Suprapubic skin (tissue), 4 donors: ENCODE results near the gene PRKCE. TPM values are rescaled to one million over a fixed set of nuclear protein-coding genes. Genes with fewer than 3 reads are reported as not detected.

ENCODE experiments used
- DNase-seq, 2 donors: peaks; one replicate each; pipeline ENCODE4 v3.0.0-alpha.2; 2019; ENCODE audit warnings: low spot score in 2 of 2
- H3K27ac ChIP-seq: fragments of 200-600 bp; sonication (generic); one replicate; pipeline ENCODE4 v1.5.1; 2019
- H3K27me3 ChIP-seq: fragments of 200-600 bp; sonication (generic); one replicate; pipeline ENCODE4 v1.5.1; 2019
- H3K36me3 ChIP-seq: fragments of 200-600 bp; sonication (generic); one replicate; pipeline ENCODE4 v1.5.1; 2019
- H3K4me1 ChIP-seq: fragments of 200-600 bp; sonication (generic); one replicate; pipeline ENCODE4 v1.5.1; 2019
- H3K4me3 ChIP-seq: fragments of 200-600 bp; sonication (generic); one replicate; pipeline ENCODE4 v1.5.1; 2019; ENCODE audit warnings: mild to moderate bottlenecking
- H3K9me3 ChIP-seq: fragments of 200-600 bp; sonication (generic); one replicate; pipeline ENCODE4 v1.5.1; 2019
- EP300 ChIP-seq: sonication (generic); formaldehyde crosslinking; IDR thresholded peaks from one replicate; pipeline ENCODE4 v1.6.1; 2017; ENCODE audit warnings: antibody characterized with exemption
- POLR2A ChIP-seq, 2 donors: fragments of 450-650 bp; IDR thresholded peaks; one replicate each; pipeline ENCODE4 v1.6.1; 2017; ENCODE audit warnings: antibody characterized with exemption in 2 of 2, mild to moderate bottlenecking in 2 of 2, moderate library complexity in 2 of 2
- POLR2AphosphoS5 ChIP-seq, 3 donors: sonication (generic); formaldehyde crosslinking; IDR thresholded peaks; one replicate each; pipeline ENCODE4 v1.6.1; 2017; ENCODE audit warnings: antibody characterized with exemption in 3 of 3
- WGBS: methylation state at CpG from one replicate; pipeline ENCODE4 v1.1.5; 2018; 5-methylcytosine and 5-hydroxymethylcytosine counted together
- total RNA-seq, 4 donors: library from RNA; depleted of rRNA; stranded (reverse); fragments of >200 nt; gene quantifications; one replicate each; pipeline ENCODE4 v1.1.0, GENCODE V29; 2016
- TF ChIP-seq, protein P1 (sequence below), 2 donors: fragments of 200-600 bp in 1 of 2; fragments of 450-650 bp in 1 of 2; sonication (generic) in 1 of 2; IDR thresholded peaks; one replicate each; pipeline ENCODE4 v1.5.1; 2016 to 2019; ENCODE audit warnings: antibody characterized with exemption in 2 of 2, mild to moderate bottlenecking in 1 of 2, moderate library complexity in 1 of 2

PRKCE gene
- total RNA-seq, 4 donors from 2014 or later: 7.9 to 18.3 (median 12.5) TPM

DNA sequence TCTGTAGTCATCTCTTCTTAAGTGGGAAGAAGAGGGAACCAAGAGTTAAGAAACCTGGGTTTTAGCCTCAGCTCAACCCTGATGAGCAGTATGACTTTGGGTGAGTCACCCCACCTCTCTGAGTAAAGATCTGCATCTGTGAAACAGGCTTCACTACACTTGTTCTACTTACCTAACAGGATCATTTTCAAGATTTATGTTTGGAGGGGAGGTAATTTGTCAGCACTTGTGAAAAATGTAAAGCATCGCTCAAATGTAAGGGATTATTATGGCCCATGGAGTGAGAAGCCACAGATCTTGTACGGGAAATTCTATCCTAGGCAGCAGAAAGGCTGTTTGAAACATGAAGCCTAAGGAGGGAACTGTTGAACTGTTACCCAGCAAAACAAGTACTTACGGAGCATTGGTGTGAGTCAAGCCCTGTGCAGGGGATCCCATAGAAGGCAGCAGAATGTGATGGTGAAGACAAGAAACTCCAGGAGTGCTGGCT lies 160.6 kb downstream of the PRKCE start:
- Histone ChIP-seq H3K4me3 (no peak overlapping the region), H3K27me3 (no peaks in the 10 kb centered on the region), H3K4me1 (peaks cover 39% of the 10 kb centered on the region), H3K9me3 (no peaks in the 10 kb centered on the region), H3K27ac (no peak overlapping the region), H3K36me3 (no peaks in the 10 kb centered on the region)
- 93% methylated on average over 3 of the region's 3 CpGs for WGBS
- TF ChIP-seq POLR2A (IDR thresholded peaks at IDR 0.05) (no peak), EP300 (no peak), POLR2AphosphoS5 (IDR thresholded peaks at IDR 0.05) (no peak)
- TF ChIP-seq, protein P1, sequence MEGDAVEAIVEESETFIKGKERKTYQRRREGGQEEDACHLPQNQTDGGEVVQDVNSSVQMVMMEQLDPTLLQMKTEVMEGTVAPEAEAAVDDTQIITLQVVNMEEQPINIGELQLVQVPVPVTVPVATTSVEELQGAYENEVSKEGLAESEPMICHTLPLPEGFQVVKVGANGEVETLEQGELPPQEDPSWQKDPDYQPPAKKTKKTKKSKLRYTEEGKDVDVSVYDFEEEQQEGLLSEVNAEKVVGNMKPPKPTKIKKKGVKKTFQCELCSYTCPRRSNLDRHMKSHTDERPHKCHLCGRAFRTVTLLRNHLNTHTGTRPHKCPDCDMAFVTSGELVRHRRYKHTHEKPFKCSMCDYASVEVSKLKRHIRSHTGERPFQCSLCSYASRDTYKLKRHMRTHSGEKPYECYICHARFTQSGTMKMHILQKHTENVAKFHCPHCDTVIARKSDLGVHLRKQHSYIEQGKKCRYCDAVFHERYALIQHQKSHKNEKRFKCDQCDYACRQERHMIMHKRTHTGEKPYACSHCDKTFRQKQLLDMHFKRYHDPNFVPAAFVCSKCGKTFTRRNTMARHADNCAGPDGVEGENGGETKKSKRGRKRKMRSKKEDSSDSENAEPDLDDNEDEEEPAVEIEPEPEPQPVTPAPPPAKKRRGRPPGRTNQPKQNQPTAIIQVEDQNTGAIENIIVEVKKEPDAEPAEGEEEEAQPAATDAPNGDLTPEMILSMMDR (IDR thresholded peaks at IDR 0.05): no peak
- peak in 1 of 2 donors; percentile 45 for DNase-seq

DNA sequence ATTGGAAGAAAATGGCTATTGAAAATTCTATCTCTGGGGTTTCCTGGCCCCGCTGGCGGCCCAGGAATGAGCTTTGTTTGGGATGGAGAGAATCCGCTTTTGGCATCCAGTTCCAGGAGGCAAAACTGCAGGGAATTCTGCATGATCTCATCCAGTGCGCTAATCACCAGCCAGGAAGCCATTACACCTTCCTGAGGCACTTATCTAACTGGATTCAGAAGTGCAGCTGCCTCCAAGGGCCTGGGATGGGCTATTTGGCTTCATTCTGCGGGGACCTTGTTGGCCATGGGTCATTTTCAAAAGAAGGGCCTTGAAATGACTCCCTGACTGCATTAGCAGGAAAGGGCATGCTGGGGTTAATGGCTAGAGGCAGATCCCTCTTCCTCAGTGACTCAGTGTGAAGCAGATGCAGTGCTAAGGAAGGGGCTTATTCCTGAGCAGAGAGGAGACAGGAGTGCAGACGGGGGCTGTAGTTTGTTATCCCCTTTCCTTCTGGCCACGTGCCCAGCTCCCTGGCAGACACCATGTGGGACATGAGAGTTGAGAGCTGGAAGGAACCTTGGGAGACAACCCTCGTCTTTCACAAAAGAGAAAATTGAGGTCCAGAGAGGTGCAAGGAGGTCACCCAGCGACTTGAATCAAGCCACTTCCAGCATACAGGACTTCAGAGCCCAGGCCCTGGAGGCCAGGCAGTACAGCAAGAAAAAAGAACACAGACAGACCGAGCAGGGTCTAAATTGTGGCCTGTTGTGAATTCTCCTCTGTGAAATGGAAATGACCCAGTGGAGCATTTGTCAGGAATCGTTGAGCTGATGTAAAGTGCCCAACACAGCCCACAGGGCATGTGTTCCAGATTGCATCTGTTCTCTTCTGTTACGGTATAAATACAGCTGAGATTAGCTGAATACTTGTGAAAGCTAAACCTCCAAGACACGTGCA lies 161.8 kb downstream of the PRKCE start:
- Histone ChIP-seq H3K27ac (no peak overlapping the region), H3K36me3 (no peaks in the 10 kb centered on the region), H3K4me1 (peaks cover 39% of the 10 kb centered on the region), H3K4me3 (no peak overlapping the region), H3K9me3 (no peaks in the 10 kb centered on the region), H3K27me3 (no peaks in the 10 kb centered on the region)
- 69% methylated on average over 13 of the region's 13 CpGs for WGBS
- peak in 1 of 2 donors; percentile 48 for DNase-seq
- TF ChIP-seq POLR2AphosphoS5 (IDR thresholded peaks at IDR 0.05) (no peak), EP300 (no peak), POLR2A (IDR thresholded peaks at IDR 0.05) (no peak)
- TF ChIP-seq, protein P1 (IDR thresholded peaks at IDR 0.05): no peak

DNA sequence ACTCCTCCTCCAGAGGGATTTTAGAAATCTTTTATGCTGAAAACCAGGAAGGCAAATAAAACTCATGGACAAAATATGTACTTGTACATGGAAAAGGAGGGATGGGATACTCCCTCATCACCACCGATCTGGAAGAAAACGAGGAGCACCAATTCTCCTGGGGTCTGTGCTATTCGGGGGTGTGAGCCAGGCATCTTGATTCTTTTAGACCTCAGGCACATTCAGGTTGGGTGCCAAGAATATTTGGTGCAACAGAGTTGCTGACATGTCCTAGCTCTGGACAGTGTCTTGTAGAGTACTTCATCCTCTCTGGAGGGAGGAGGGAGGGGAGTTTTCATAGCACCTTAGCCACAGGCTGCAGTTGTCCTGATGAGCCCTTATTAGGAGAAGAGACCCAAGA lies 163.0 kb downstream of the PRKCE start:
- peak in 1 of 2 donors; percentile 83 for DNase-seq
- H3K27me3 ChIP-seq: no peaks in the 10 kb centered on the region
- H3K27ac ChIP-seq: no peak overlapping the region
- H3K4me1 ChIP-seq: peaks cover 42% of the 10 kb centered on the region
- H3K9me3 ChIP-seq: no peaks in the 10 kb centered on the region
- TF ChIP-seq POLR2AphosphoS5 (IDR thresholded peaks at IDR 0.05) (peak in 1 of 3 donors; percentile 72), EP300 (no peak)
- TF ChIP-seq, protein P1 (IDR thresholded peaks at IDR 0.05): no peak
- no peak overlapping the region for H3K4me3 ChIP-seq
- WGBS: 91% methylated on average over 3 of the region's 3 CpGs
- no peaks in the 10 kb centered on the region for H3K36me3 ChIP-seq

DNA sequence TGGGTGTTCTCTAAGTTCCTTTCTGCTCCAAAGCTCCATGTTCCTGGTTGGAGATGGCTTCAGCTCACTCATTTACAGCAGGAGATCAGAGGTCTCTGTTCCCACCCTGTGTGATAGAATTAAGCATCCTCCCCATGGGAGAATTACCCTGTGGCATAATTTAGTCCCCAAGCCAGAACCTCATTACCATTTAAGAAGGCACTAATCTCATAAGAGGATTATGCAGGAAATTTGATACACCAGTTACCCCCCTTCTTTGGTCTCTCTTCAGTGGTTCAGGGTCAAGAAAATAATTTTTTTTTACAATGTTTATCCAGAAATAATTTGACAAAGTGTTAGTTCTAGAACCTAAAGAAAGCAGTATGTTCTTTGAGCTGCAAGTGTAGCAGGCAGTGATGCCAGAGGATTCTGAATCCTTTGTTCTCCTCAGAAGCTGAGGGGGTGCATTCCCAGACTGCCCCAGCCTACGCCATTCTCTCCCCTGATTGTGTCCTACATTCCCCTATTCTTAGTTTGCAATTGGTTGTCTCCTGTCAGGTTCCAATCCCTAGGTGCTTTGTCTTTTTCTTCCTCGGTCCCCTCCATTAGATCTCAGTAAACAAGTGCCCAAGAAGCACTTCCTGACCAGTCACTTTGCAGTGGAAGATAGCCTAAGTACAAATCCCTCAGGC lies 163.6 kb downstream of the PRKCE start:
- Histone ChIP-seq H3K9me3 (no peaks in the 10 kb centered on the region), H3K27me3 (no peaks in the 10 kb centered on the region), H3K4me3 (no peak overlapping the region), H3K36me3 (no peaks in the 10 kb centered on the region), H3K27ac (peak overlapping the region; percentile 25), H3K4me1 (peaks cover 44% of the 10 kb centered on the region)
- 80% methylated on average over 2 of the region's 2 CpGs for WGBS
- TF ChIP-seq EP300 (no peak), POLR2AphosphoS5 (IDR thresholded peaks at IDR 0.05) (no peak), POLR2A (IDR thresholded peaks at IDR 0.05) (no peak)
- TF ChIP-seq, protein P1 (IDR thresholded peaks at IDR 0.05): no peak
- DNase-seq: peak in 1 of 2 donors; percentile 3

DNA sequence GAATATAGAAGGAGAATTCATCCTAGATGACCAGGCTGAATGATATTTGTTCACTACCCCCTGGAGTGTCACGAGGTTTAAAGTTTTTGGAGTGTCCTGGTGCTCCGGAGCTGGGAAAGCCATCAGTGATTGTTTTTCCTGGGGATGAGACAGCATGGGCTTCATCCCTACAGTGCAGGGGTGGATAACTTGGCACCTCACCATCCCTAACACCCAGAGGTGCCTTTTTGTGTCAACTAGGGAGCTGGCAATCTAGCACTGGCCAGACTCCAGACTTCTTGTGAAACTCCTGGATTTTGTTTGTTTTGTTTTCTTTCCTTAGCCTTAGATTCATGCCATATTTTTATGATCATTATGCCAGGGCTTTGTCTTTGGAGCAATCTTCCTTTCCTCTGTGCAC lies 164.8 kb downstream of the PRKCE start:
- Histone ChIP-seq H3K4me3 (no peak overlapping the region), H3K27me3 (no peaks in the 10 kb centered on the region), H3K4me1 (peaks cover 44% of the 10 kb centered on the region), H3K36me3 (no peaks in the 10 kb centered on the region), H3K9me3 (no peaks in the 10 kb centered on the region), H3K27ac (peak overlapping the region; percentile 38)
- peak in 1 of 2 donors; percentile 78 for DNase-seq
- TF ChIP-seq POLR2AphosphoS5 (IDR thresholded peaks at IDR 0.05) (no peak), EP300 (no peak), POLR2A (IDR thresholded peaks at IDR 0.05) (no peak)
- TF ChIP-seq, protein P1 (IDR thresholded peaks at IDR 0.05): no peak
- 45% methylated on average over 2 of the region's 2 CpGs for WGBS
